ENCODE results near the gene B9D1. TPM values are rescaled to one million over a fixed set of nuclear protein-coding genes. Genes with fewer than 3 reads are reported as not detected.

Gene B9D1
- total and polyA plus RNA-seq, 2 experiments from 2014 or later, result 35.2 to 63.5 TPM

GRCh38 chr17:19390951-19391350 is 28.4 kb upstream of the B9D1 start (continued):
- TF ChIP-seq CTCF (conservative IDR thresholded peaks at IDR 0.05; ENCODE audit: low read depth in 2 of 2) (no peak), NANOG (IDR thresholded peaks at IDR 0.05; ENCODE audit: borderline replicate concordance) (no peak), JUNB (IDR thresholded peaks at IDR 0.05; ENCODE audit: unreplicated experiment) (no peak), POLR2AphosphoS5 (IDR thresholded peaks at IDR 0.05; ENCODE audit: low read depth) (no peak), EZH2phosphoT487 (IDR thresholded peaks at IDR 0.05; ENCODE audit: unreplicated experiment) (no peak), ZNF114 (CRISPR knock-in tag; IDR thresholded peaks at IDR 0.05) (no peak), EZH2 (IDR thresholded peaks at IDR 0.05; ENCODE audit: low read depth, unreplicated experiment) (no peak), ETS1 (IDR thresholded peaks at IDR 0.05) (no peak)

- Histone ChIP-seq H3K9me2 (ENCODE audit: insufficient read depth) (no peaks in the 10 kb centered on the region), H3K27me3 (ENCODE audit: insufficient read depth) (no peaks in the 10 kb centered on the region), H3F3A (replicated peaks; ENCODE audit: low read depth) (peaks cover 12% of the 10 kb centered on the region), H3K27ac (ENCODE audit: low read depth) (no peak overlapping the region), H4K20me1 (replicated peaks; ENCODE audit: insufficient read depth) (no peaks in the 10 kb centered on the region), H3K4me3 (no peak overlapping the region), H3K79me2 (replicated peaks; ENCODE audit: insufficient read depth) (no peaks in the 10 kb centered on the region), H3K4me2 (no peak overlapping the region), H3K4me1 (ENCODE audit: insufficient read depth) (peaks cover 29% of the 10 kb centered on the region), H2AFZ (no peak overlapping the region), H3K36me3 (ENCODE audit: insufficient read depth) (no peaks in the 10 kb centered on the region; the same call in 1 of the 2 replicates)
- Mint-ChIP-seq H3K4me1 (peaks cover 54% of the 10 kb centered on the region), H3K27ac (no peak overlapping the region), H3K27me3 (ENCODE audit: insufficient read depth, low read depth, poor library complexity) (peaks cover 8% of the 10 kb centered on the region), H3K9me3 (no peaks in the 10 kb centered on the region; the same call in 2 of the 3 replicates), H3K36me3 (ENCODE audit: low read depth) (peaks cover 20% of the 10 kb centered on the region), H3K4me3 (no peak overlapping the region)
- ATAC-seq (no peak), DNase-seq (ENCODE audit: low spot score) (no peak)
- TF ChIP-seq ZNF331 (CRISPR knock-in tag; IDR thresholded peaks at IDR 0.05; ENCODE audit: low read depth), result no peak
- TF ChIP-seq STAT1 (IDR thresholded peaks at IDR 0.05; ENCODE audit: unreplicated experiment), result no peak
- TF ChIP-seq CREB1 (CRISPR knock-in tag; IDR thresholded peaks at IDR 0.05; ENCODE audit: low read depth), result no peak
- TF ChIP-seq ZNF462 (CRISPR knock-in tag; IDR thresholded peaks at IDR 0.05), result no peak
- TF ChIP-seq POLR2AphosphoS5 (IDR thresholded peaks at IDR 0.05; ENCODE audit: low read depth), result no peak
- no peak for TF ChIP-seq JUNB (IDR thresholded peaks at IDR 0.05; ENCODE audit: unreplicated experiment)
- TF ChIP-seq NANOG (IDR thresholded peaks at IDR 0.05; ENCODE audit: borderline replicate concordance), result no peak
- no peak for TF ChIP-seq EZH2 (IDR thresholded peaks at IDR 0.05; ENCODE audit: low read depth, unreplicated experiment)
- no peak for TF ChIP-seq ZNF114 (CRISPR knock-in tag; IDR thresholded peaks at IDR 0.05)
Observed at GRCh38 chr17:19388791-19389785, 26.6 kb upstream of the B9D1 start.
